GM19328 (cell line): ENCODE measurements around the gene SHISA9.
"Not testable (repeated sequence)": the region's sequence is repeated elsewhere in the genome, so short reads cannot be mapped to it uniquely, and the experiment has no call there.

Experiments used
- ATAC-seq: cut with Tn5 transposase; IDR thresholded peaks from one replicate; pipeline ENCODE4 v1.9.1; 2021; ENCODE audit warnings: mild to moderate bottlenecking, moderate library complexity; ENCODE audit not compliant: unreplicated experiment

Gene SHISA9

DNA sequence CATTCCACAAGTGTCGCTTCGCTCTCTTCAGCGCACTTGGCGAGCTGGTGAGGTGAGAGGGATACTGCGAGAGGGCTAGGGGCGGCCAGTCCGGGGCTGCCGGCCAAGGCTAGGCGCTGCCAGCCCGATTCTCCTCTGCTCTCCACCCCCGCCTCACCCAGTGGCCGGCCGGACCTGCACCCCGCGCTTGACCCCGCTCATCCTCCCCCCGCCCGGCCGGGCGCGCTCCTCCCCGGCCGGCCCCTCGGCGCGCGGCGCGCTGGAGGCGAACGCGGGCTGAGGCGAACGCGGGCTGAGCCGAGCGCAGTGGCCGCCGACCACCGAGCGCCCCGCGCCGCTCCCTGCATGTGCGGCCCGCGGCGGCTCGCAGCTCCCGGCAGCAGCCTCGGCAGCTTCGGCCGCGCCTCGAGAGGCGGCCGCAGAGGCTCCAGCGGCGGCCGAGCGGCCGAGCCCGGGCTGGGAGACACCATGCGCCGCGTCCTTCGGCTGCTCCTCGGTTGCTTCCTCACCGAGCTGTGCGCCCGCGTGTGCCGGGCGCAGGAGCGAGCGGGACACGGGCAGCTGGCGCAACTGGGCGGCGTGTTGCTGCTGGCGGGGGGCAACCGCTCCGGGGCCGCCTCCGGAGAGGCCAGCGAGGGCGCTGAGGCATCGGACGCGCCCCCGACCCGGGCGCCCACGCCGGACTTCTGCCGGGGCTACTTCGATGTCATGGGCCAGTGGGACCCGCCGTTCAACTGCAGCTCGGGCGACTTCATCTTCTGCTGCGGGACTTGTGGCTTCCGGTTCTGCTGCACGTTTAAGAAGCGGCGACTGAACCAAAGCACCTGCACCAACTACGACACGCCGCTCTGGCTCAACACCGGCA, at the start of gene SHISA9:
Gene SHISA9, plus strand, starts transcription at position 2 of the 865 bp plus-strand sequence.
- ATAC-seq = no peak

- no peak for ATAC-seq
These were observed 47.4 kb upstream of the SHISA9 start for GRCh38 chr16:12853972-12854371.

DNA sequence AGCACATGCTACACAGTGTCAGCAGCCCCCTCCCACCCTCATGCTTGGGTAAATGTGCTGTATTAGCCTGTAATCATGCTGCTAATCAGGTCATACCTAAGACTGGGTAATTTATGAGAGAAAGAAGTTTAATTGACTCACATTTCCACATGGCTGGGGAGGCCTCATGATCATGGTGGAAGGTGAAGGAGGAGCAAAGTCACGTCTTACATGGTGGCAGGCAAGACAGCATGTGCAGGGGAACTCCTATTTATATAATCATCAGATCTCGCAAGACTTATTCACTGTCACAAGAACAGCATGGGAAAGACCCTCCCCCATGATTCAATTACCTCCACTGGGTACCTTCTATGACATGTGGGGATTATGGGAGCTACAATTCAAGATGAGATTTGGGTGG, 44.0 kb upstream of the SHISA9 start:
- not testable (repeated sequence) for ATAC-seq

- no peak for ATAC-seq
These were observed 39.1 kb upstream of the SHISA9 start for GRCh38 chr16:12862327-12862726.

GRCh38 chr16:12862941-12863340, 38.5 kb upstream of the SHISA9 start:
- no peak for ATAC-seq

DNA sequence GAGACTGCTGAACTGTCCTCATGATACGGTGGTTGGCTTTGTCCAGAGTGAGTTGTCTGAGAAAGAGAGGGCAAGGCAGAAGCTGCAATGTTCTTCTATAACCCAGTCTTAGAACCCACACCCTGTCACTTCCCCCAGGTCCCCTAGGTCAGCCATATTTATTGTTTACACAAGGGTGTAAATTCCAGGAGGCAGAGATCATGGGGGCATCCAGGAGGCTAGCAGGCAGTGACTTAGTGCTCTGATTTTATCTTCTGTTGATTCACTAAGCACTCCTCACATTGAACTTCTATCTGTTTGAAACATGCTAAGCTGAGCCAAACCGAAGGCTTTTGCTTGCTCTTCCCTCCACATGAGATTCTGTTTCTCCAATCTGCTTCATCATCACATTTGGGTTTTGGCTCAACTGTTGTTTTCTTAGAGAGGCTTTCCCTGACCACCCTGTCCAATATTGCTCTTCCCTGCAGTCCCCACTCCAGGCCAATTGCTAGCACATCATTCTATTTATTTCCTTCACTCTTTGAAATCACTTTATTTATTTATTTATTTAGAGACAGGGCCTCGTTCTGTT, 34.3 kb upstream of the SHISA9 start:
- ATAC-seq = no peak

- ATAC-seq = no peak
These were observed 33.2 kb upstream of the SHISA9 start for GRCh38 chr16:12868169-12868568.

- ATAC-seq = no peak
These were observed 32.6 kb upstream of the SHISA9 start for GRCh38 chr16:12868788-12869187.

DNA sequence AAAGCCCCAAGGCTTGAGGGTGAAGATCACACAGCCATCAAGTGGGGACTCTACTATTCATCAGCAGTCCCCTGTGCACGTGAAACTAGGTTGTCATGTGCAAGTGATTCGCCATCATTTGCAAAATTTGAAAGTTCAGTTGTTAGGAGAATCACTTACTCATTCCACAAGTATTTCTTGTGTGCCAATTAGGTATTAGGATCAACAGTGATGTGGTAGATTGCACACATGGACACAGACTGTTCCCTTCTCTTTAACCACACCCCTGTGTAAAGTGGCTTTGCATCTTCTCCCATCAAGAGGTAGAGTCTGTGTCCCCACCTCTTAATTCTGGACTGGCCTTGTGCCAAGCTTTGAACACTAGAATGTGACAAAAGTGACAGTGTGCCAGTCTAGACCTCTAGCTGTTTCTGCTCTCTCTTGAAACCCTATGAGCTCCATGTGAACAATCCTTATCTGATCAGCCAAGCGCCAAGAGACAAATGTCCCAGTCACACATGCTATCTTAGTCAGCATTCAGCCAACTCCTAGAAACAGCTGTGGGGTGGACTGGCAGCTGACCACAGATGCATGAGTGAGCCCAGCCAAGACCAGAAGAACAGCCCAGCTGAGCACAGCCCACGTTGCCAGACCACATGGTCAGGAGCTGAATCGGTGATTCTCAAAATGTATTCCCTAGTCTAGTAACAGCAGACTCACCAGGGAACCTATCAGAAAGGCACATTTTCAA, 31.5 kb upstream of the SHISA9 start:
- ATAC-seq = no peak

GRCh38 chr16:12871784-12872183, 29.6 kb upstream of the SHISA9 start:
- no peak for ATAC-seq

DNA sequence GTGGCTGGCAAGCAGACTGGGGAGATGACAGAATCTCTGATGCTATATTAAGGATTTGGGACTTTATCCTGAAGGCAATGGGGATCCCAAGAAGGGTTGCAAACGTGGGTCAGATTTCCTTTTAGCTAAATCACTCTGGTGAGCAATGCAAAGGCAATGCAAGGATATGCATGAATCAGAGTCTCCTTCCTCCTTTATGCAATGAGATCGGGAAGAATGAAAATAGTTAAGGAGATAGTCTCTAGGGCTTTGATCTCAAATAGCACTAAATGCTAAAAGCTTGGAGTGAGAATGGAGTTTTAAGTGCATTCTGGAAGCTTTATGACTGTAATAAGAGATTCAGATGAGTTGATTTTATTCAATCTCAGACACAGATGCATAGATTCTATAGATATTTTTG, 27.2 kb upstream of the SHISA9 start:
- no peak for ATAC-seq

DNA sequence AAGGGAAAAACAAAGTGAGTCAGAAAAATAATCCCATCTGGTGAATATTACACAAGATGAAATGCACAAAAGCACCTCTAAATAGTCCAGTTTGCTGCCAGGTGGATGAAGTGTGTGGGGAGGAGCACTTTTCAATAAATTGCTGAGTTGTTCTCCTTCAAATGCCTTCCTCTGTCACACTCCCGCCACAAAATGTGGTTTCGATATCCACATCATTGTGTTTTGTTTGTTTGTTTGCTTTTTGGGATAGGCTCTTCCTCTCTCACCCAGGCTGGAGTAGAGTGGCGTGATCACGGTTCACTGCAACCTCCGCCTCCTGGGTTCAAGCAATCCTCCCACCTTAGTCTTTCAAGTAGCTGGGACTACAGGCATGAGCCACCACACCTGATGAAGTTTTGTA, 24.6 kb upstream of the SHISA9 start:
- ATAC-seq = no peak

DNA sequence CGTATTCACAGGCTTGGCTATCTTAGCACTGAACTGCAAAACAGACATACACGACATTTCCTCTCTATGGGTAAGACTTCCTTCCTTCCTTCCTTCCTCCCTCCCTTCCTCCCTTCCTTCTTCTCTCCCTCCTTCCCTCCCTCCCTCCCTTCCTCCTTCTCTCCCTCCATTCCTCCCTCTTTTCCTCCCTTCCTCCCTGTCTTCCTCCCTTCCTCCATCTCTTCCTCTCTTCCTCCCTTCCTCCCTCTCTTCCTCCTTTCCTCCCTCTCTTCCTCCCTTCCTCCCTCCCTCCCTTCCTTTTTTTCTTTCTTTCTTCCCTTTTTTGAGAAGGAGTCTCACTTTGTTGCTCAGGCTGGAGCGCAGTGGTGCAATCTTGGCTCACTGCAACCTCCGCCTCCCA, 22.4 kb upstream of the SHISA9 start:
- ATAC-seq = no peak

DNA sequence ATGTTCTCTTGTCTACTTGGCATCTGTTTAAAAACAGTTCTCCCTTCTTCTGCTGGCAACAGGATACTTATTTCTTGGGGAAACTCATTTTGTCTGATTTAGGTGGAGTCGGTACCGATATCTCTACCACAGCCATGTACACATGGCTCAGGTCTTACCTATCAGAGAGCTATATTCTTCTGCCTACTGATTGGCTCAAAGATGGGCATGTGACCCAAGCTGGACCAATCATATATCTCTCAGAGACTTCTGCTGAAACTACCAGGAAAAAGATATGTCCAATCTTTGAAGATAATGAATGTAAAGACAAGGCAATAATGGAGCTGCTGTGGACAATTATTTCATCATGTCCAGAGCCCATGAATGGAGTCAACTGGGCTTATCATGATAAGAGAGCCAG, 21.6 kb upstream of the SHISA9 start:
- ATAC-seq = no peak

GRCh38 chr16:12881182-12881581, 20.2 kb upstream of the SHISA9 start:
- ATAC-seq = no peak

DNA sequence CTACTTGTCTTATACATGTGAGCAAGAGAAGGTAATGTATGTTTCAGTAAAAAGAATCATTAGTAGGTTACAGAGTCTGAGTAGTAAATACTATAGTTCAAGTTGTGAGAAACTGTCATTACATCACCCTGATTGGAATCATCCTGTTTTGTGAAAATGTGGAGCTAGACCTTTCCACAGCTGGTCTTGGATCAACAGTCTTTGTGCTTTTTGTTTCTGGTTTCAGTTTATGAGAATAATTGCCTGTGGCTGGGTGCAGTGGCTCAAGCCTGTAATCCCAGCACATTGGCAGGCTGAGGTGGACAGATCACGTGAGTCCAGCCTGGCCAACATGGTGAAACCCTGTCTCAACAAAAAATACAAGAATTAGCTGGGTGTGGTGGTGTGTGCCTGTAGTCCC, 19.7 kb upstream of the SHISA9 start:
- ATAC-seq = no peak

DNA sequence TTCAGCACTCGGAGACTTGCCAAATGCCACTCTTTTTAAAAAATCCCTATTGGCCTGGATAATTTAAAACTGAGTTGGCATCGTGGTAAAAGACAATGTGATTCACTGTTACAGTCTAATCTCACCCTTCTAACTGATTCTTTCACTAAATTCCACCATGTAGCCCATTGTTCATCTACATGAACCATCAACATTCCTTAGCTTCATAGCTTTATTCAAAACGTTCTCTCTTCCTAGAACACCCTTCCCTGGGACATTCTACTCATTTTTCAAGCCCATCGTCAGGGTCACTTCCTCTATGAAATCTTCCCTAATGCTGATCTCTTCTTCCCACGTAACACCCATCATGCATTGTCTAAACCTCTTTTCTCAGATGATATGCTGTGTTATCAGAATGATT, 15.7 kb upstream of the SHISA9 start:
- no peak for ATAC-seq

DNA sequence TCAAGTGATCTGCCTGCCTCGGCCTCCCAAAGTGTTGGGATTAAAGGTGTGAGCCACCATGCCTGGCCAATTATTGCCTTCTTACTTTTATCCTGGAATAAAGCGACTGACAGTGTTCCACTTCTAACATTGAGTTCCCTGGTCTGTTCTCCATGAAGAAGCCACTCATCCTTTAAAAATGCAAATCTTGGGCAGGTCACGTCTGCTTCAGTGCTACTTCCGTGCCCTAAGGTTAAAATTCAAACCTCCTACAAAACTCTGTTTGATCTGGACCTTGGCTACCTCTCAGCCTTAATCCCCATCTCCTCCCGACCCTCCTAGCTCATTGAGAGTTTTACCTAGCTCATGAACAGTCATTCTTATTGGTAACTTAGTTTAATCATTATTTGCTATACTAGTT, 9.6 kb upstream of the SHISA9 start:
- ATAC-seq = no peak

- no peak for ATAC-seq
These were observed 8.2 kb upstream of the SHISA9 start for GRCh38 chr16:12893050-12893750.

DNA sequence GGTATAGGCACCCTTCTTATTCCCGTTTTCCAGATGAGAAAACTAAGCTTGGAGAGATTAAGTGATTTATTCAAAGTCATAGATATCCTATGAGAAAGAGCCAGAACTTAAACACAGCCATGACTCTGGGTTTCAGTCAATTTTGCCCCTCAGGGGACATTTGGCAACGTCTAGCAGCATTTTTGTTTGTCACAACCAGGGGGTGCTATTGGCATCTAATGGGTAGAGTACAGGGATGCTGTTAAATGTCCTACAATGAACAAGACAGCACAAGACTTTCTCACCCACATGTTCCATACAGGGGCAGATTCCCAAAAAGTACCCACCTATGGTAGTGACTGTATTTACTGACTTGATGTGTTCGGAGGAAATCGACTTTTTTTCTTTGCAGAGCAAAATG, 4.8 kb upstream of the SHISA9 start:
- ATAC-seq = no peak

DNA sequence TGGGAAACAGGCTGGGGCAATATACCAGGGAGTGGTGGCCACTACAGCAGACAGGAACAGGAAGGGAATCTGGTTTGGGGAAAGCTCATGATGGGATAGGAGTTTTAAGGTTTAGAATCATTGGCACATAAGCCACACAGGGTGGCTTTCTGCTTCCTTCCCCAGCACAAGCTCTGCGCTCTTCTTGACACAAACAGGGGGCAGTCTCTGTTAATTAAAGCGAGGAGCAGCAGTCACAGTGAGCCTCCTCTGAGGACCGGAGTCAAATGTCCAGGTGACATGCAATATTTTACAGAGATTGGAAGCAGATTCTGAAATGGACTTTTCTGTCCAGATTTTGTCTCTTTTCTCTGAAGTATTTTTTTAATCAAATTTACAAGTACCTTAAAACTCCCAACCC, 2.8 kb upstream of the SHISA9 start:
- ATAC-seq = no peak
